GM21825 (cell line): ENCODE measurements around the gene HAUS3.

Experiments
- ATAC-seq: cut with Tn5 transposase; IDR thresholded peaks from one replicate; pipeline ENCODE4 v1.9.1; 2021; ENCODE audit warnings: mild to moderate bottlenecking, moderate library complexity; ENCODE audit not compliant: unreplicated experiment

HAUS3 gene

DNA sequence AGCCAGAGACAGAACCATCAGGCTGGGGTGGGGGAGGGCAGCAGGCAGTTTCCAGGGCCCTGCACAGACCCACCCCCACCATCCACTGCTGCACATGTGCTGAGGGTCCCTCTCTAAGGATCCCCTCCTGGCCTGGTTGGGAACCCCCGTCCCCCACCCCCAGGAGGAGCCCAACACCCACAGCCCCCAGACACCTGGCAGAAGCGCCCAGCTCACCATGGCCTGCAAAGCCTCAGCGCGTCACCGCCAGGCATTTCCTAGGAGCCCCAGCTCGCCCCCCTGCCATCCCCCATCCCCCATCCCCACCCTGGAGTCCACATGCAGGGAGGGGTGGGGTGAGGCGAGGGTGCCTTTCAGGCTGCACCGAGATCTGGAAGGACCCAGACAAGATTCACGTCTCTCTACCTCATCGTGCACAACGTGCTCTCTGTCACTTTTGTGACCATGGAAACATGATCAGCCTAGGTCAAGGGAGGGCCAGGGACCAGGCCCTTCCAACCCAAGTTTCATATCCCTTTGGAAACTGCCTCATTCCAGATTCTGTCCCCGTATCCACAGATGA lies 10.7 kb upstream of the HAUS3 start:
- ATAC-seq, result no peak

GRCh38 chr4:2251795-2252529 lies 10.0 kb upstream of the HAUS3 start:
- no peak for ATAC-seq

DNA sequence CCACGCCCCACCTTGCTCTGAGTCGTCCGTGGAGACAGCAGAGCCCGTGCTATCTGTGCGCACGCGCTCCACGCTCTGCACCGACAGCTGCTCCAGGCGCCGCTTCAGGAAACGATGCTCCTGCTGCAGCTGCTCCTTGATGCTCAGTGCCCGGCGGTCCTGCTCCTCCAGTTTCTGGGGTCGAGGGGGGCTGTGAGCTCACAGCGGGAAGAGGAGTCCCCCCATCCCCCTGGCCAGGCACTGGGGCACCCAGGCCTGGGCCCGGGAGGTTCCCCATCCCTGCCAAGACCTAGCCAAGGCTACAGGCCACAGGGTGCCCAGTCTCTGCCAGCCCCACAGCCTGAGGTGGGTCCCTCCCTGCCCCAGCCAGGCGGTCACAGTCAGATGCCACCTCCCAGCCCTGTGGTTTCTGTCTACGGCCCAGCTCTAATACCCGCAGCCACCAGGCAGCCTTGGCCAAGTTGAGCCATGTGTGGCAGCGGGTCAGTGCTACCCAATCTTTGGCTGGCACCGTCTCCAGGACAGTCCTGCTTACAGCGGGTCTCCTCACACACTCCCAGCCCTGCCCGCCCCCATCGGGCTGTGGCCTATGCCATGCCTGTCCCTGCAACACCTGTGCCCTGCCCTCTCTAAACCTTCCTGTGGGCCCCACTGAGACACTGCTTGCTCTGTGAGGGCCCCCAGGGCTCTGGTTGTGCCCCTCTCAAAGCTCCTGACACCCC lies 9.3 kb upstream of the HAUS3 start:
- no peak for ATAC-seq

GRCh38 chr4:2250357-2251072 lies 8.6 kb upstream of the HAUS3 start:
- no peak for ATAC-seq

- ATAC-seq, result no peak
These were observed 7.8 kb upstream of the HAUS3 start for GRCh38 chr4:2249526-2250356.

DNA sequence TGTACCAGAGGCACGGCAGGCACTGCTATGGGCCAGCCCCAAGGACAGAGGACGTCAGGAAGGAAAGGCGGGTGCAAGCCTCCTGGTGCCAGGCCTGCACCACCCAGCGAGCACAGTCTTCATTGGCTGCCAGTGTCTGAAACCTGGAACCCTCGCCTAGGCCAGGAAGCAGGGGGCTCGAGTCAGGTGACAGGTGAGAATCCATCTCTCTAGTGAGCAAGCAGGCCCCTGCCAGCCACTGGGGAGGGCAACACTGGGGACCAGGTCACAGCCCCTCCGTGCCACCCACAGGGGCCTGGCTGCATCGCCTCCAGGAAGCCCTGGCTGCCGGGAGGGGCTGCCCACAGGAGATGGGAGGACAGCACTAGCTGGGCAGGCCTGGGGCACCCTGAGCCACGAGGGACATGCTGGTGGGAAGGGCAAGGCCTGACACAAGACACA lies 6.9 kb upstream of the HAUS3 start:
- ATAC-seq, result no peak

GRCh38 chr4:2248044-2248780 lies 6.3 kb upstream of the HAUS3 start:
- no peak for ATAC-seq

GRCh38 chr4:2247128-2248043 lies 5.5 kb upstream of the HAUS3 start:
- no peak for ATAC-seq

DNA sequence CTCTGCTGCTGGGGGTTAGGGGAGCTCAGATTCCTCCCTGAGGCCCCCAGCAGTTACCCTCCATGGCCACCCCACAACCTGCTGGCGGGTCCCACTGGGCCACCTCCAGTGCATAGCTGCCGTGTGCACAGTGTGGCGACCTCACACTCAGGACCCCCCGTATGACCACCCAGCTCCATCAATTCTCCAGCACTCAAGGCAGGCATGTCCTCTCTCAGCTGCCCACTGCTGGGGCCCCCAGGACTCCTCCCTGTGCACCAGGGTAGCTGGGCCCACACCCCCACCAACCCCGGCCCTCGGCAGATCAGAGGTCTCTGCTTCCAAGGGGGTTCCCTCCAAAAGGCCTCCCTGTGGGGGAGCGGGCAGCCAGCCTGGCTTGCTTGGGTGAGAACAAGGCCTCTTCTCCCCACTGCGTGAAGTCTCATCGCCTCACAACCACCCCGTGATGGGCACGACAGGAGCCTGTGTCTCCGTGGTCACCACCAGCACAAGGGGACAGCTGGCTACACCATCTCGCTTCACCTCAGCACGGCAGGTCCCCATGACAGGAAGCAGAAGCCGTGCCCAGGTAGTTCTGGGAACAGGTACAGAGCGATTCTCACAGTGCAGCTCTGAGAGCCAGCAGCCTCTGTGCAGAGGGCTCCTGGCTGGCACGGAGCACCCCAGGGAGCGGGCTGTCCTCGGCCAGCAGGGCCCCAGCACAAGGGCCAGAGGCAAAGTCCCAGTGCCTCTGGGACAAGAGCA lies 4.6 kb upstream of the HAUS3 start:
- no peak for ATAC-seq

DNA sequence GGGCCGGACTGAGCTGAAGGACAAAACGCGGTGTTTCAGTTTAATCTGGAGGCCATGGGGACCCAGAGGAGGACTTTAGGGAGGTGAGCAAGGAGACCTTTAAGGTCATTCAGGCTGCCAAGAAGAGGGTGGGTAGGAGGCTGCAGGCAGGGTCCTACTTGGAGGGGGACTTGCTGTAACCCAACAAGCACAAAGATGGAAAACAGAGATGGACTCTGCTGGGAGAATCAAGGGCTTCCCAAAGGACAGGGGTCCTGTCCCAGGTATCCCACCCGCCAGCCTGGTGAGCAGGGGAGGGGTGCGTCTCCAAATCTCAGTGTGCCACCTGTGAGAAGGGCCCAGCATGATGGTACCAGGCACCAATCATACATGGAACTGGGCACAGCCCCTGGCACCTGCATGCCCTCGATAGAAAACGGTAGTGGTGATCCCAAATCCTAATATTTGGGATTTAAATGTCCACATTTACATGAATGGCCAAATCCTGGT lies 3.9 kb upstream of the HAUS3 start:
- ATAC-seq, result no peak

GRCh38 chr4:2245057-2245786 lies 3.3 kb upstream of the HAUS3 start:
- no peak for ATAC-seq

GRCh38 chr4:2243681-2244380 lies 1.9 kb upstream of the HAUS3 start:
- no peak for ATAC-seq

DNA sequence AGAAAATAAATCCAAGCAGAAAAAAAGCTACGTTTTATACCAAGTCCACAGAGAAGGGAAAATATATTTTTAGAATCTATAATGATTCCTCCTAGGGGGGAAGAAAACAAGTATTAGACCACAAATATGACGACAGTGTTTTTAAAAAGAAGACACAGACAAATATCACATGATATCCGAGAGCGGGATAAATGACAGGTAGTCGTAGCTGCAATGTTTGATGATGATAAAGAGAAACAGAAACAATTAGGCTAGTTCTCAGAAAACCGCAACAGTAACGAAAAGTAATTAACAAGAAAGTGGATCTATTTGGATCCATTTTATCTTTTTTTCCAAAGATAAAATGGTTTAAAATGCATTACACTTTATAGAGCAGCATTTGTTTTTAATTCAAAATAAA lies 918 bp downstream of the HAUS3 start:
- no peak for ATAC-seq

- ATAC-seq, result no peak
These were observed 4.8 kb downstream of the HAUS3 start for GRCh38 chr4:2236944-2237666.

- ATAC-seq, result no peak
These were observed 10.8 kb downstream of the HAUS3 start for GRCh38 chr4:2231082-2231481.

DNA sequence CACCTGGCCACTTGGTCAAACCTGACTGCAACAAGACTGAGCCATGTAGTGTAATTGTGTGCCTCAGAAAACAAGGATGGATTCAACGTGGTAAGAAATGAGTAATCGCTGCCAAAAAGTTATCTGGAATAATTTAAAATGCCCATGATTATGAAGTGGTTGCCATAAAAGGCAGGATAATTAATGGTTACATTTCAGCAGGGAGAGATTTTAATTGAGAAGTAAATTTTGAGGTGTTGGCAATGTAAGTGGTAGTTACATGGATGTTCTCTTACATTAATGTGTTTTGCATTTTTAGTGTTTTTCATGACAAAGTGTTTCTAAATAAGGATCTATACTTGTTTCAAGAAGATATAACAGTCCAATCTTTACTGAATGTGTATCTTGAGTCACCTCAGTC lies 15.7 kb downstream of the HAUS3 start:
- no peak for ATAC-seq
